ENCODE measurements around the gene TACR2.

Gene TACR2

GRCh38 chr10:69419096-69419743 lies 2.5 kb upstream of the TACR2 start:
- DNase-seq (ENCODE audit: low spot score), result no peak

DNA sequence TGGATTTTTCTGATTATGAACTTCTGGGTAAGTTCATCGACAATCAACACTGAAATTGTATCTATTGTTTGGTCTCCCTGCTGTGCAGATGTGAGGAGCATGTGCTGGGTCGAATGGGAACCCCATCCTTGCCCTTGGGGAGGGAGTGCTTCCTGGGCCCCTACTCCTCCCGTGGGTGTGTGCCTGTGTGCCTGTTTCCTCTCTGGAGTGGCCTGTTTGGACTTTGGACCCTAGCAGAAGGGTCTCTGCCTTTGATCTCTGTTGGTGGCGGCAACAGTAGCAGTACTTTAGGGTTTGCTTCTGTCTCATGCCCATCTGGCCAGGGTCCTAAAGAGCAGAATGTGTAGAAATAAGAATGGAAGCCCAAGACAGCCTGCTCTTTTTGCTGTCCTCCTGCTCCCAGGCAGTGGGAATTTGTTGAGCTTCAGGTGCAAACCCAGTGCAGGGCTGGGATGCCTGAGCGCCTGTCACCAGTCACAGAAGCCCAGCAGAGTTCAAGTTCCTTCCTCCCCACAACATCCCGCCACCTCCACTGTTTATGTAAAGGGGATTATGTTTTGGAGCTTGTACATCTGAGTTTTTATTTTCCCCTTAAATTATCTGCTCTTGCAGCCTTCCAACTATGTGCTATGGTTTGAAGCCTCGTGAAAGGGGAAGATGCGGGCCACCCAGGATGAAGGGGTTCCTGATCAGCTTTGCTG lies 1.5 kb upstream of the TACR2 start:
- DNase-seq (ENCODE audit: low spot score), result no peak

DNA sequence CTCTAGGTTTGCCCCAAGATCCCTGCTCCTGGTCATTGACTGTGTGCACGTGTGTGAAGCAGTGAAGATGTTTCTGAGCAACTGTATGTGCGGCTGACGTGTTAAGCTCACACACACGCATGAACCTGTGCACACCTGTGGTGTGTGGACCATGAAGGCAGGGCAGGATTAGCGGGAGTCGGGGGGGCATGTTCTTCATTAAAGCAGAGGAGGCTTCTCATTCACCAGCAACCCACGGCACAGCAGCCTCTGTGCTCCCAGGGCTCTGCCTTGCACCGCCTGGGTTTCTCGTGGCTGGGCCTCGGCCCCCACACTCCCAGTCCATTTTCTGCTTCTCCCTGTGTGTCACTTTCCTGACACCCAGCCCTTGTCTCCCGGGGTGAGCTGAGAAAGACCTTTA lies 824 bp upstream of the TACR2 start:
- no peak for DNase-seq (ENCODE audit: low spot score)

DNA sequence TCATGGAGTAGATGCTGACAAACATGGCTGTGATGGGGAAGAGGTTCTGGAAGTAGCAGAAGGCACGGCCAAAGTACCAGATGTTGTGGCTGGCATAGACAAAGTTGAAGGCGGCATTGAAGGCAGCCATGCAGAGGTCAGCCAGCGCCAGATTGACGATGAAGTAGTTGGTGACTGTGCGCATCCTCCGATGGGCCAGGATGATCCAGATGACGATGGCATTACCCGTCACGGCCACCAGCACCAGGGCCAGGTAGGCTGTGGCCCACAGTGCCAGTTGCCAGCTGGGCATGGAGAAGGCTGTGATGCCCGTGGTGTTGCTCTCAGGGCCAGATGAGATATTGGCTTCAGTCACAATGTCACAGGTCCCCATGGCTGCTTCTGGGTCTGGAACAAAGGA lies 767 bp downstream of the TACR2 start:
- DNase-seq (ENCODE audit: low spot score), result no peak

DNA sequence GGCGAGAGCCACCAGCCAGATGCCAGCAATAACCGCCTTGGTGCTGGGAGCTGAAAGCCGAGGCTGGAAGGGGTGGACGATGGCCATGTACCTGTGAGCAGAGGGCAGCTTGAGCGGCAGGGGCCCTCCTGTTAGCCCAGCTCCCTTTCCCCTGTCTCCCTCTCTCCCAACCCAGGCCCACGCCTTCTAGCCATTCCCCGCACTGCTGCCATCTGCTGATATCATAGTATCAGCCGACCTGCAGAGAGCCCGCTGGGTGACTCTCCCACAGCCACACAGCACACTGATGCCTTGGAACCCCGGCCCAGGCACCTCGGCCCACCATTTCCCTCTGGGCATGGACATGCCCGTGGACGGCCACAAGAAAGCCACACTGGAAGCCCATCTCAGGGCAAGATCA lies 1.7 kb downstream of the TACR2 start:
- DNase-seq (ENCODE audit: low spot score), result no peak

DNA sequence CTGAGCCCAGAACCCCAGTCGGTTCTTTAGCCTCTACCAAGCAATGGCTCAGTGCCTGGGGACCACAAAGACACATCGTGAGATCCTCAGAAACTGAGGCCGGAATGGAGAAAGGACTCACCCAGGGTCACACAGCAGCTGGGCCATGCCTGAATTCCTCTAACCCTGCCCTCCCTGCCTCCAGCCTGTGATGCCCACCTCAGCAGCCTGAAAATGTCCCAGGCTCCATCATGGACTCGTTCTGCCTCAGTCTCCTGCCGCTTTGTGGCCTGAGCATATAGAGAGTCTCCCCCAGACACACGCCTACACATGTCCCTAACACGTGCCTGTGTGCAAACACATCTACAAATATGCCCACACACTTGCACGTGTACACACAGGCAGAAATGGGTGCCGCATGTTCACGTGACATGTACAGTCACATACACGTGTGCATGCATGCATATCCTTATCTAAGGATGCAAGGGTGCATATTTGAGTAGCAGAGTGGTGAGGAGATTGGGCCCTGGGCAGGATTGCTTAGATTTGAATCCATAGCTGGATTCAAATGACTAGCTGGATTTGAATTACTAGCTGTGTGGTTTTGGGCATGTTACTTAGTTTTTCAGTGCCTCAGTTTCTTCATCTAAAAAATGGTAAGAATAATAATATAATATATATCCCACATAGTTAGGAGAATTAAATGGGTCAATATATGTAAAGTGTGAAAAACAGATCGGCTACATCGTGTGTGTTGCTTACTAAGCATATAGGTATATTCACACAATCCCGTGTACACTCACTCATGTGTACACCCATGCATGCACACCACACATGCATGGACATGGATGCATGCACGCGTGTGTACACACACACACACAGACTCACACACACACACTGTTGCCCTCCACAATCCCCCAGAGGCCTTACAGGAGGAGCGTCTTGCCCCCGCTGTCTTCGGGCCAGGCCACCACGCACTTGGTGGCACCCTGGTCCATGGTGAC lies 2.4 kb downstream of the TACR2 start:
- DNase-seq (ENCODE audit: low spot score), result no peak

GRCh38 chr10:69413221-69413865 lies 3.4 kb downstream of the TACR2 start:
- peak; percentile 29 for DNase-seq (ENCODE audit: low spot score)

GRCh38 chr10:69412232-69412790 lies 4.4 kb downstream of the TACR2 start:
- no peak for DNase-seq (ENCODE audit: low spot score)

DNA sequence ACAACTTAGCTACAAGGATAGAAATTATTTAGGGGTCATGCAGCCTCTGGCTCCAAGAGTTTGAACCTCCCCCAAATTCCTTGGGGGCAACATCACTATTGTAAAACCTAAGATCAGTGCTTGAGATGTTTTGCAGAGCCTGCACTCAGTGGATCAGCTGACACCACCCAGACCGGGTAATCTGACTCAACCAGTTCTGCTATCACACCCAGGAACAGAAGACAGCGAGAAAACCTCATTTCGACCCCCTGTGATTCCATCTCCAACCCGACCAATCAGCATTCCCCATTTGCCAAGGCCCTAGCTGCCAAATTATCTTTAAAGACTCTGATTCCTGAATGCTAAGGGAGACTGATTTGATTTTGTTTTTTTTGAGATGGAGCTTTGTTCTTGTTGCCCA lies 5.2 kb downstream of the TACR2 start:
- no peak for DNase-seq (ENCODE audit: low spot score)

- no peak for DNase-seq (ENCODE audit: low spot score)
These were observed 6.2 kb downstream of the TACR2 start for GRCh38 chr10:69410487-69410886.

DNA sequence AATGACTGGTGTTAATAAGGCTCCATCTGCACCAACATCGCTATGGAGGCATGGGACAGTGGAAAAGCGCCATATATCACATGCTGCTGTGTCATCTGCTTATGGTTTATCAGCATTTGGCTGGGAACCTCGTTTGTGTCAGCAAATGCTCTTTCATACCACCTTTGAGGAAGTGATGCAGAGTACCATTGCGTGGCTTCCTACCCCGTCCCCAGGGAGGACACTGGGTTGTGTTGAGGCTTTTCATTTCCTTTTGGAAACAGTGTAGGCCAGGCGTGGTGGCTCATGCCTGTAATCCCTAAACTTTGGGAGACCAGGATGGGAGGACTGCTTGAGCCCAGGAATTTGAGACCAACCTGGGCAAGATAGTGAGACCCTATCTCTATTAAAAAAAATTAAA lies 6.8 kb downstream of the TACR2 start:
- no peak for DNase-seq (ENCODE audit: low spot score)

DNA sequence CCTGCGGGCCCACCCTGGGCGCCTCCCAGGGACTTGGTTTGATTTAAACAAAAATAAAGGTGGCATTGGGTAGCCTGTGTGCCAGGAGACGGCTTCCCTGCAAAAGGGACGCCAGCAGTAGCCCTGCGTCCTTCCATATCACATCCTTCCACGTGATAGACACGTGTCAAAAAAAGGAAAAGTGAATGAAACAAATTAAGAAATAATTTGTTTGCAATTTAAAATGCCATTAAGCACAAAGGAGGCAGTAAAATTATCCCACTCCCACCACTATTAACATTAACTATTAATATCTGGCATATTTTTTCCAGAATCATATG lies 7.6 kb downstream of the TACR2 start:
- DNase-seq (ENCODE audit: low spot score), result no peak

DNA sequence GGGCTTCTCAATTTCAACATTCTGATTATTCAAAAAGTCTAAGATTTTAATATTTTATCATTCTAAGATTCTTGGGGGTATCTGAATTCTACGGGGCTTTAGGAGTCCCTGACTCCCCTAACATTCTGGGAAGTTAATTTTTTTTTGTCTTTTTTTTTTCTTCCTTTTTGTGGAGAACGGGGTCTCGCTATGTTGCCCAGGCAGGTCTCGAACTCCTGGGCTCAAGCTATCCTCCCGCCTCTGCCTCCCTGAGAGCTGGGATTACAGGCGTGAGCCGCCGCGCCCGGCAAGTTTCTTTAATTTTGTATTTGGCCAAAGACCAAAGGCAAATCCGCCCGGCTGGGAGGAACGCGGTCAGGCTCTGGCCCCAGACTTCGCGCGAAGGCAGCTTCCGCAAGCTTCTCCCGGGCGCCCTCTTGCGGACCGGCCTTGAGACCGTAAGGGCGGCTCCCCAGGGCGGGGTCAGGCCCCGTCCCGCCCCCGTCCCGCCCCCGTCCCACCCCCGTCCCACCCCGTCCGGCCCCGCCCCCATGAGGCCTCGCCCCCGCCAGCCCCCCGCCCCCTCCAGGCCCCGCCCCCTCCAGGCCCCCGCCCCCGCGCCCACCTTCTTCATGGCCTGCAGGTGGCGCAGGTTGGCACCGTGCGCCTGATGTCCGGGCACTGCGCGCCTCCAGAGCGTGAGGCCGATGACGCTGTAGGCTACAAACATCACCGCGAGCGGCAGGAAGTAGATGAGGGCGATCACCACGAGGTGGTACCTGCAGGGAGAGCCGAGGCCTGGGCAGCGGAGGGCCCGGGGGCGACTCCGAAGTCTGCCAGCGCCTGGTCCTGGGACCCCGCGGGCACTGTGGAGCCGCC lies 8.2 kb downstream of the TACR2 start:
- peak; percentile 91 for DNase-seq (ENCODE audit: low spot score)

DNA sequence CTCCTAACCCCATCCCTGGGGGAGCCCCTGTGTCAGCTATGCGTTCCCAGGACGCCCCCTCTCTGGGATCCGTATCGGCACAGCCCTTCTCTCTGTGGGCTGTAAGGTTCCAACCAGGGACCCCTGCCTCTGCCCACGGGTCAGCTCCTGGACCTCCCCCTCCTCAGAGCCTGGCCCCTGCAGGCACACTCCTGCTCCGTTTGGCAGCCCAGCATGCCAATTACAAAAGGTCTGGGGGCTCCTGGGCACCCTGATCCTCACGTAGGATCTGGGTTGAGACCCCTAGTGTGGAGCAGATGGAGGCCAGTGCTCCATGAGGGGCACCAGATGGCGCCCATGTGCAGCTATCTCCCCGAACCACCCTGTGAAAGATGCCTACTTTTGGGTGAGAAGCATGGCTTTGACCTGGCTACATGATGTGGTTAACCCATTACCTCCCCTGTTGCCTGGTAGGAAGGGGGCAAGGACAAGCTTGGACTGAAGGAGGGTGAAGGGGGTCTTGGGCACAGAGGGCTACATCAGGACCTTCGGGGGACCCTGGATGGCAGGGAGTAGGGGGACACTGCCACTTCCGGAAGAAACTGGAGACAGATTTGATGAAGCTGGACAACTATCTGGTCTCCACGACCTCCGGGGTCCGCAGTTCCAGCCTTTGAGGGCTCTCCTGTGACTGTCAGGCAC lies 9.0 kb downstream of the TACR2 start:
- DNase-seq (ENCODE audit: low spot score), result peak; percentile 43

DNA sequence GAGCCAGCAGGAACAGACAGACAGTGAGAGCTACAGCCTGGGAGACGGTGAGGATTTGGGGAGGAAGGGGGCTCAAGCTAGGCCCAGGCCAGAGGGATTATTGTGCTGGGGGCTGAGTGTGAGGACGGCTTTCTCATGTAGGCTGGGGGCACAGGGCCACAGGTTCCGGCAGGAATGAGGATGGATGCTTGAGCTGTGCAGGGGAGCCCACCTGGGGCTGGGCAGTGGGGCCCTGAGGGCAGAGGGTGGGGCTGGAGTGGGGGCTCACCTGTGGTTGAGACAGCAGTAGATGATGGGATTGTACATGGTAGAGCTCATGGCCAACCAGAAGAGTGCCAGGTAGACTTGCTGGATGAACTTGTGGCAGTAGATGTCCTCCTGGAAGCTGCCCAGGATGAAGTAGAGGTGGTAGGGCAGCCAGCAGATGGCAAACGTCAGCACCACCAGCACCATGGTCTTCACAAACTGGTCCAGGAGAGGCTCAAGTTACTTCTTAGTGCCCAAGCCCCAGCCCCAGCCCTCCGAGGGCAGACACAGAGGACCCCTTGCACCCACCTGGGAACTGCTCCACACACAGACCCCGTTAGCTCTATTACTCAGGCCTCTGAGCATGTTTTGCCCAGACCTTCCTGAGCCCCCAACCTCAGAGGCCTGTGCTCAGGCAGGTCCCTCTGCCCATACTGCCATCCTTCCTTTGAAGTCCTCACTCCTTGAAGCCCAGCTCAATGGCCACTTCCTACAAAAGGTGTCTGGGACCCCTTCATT lies 9.7 kb downstream of the TACR2 start:
- DNase-seq (ENCODE audit: low spot score), result no peak

DNA sequence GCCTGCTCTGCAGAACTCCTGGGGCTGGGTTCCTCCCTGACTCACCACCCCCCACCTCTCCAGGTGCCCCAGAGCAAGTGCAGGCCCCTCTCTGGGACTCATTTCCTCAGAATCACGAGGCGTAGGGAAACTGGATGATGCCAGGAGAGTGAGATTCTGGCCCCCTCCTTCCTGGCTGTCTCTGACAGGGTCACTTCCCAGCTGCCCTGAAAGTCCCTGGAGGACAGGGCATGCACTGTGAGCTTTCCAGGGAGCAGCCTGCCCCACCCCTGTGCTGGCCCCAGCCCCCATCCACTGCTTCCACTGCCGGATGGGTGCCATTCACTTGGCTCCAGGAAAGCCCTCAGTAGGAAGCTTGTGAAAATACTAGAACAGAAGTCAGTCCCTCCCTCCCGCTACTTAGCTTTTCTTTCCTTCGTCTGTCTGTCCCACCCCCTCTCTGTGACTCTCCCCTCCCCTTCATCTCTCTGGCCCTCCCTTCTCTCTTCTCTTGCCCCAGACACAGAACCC lies 10.4 kb downstream of the TACR2 start:
- no peak for DNase-seq (ENCODE audit: low spot score)

DNA sequence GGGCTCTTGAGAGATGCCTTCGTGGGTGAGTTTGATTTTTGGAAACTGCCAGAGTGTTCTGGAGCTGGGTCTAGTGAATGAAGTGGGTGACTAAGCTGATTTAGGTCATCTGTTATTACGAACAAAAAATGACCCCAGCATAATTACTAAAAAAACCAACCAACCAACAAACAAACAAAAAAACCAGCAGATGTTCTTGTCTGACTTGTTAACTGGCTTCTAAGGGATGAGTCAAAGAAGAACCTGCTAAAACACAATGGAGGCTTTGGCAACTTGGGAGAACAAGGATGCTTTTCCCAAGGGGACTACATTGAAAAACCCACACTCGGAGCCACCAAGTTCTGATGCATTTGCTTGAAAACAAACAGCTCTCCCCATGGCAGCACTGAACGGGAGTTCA lies 11.5 kb downstream of the TACR2 start:
- DNase-seq (ENCODE audit: low spot score), result no peak

DNA sequence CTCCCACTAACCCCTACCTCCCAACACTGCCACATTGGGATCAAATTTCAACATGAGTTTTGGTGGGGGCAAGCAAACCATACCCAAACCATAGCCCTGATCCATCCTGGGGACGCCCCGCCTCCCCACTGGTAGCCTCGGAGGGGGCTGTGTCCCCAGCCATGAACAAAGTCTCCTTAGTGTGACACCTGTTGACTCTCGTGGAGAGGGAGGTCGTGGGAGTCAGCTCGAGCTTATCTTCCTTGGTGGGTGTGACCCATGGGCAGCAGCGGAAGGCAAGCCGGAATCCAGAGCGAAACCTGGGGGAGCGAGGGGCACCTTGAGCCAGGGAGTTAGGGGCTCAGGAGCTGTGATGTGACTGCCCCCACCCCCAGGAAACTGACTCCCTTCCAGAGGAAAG lies 11.9 kb downstream of the TACR2 start:
- no peak for DNase-seq (ENCODE audit: low spot score)

GRCh38 chr10:69403519-69403918 lies 13.2 kb downstream of the TACR2 start:
- no peak for DNase-seq (ENCODE audit: low spot score)

DNA sequence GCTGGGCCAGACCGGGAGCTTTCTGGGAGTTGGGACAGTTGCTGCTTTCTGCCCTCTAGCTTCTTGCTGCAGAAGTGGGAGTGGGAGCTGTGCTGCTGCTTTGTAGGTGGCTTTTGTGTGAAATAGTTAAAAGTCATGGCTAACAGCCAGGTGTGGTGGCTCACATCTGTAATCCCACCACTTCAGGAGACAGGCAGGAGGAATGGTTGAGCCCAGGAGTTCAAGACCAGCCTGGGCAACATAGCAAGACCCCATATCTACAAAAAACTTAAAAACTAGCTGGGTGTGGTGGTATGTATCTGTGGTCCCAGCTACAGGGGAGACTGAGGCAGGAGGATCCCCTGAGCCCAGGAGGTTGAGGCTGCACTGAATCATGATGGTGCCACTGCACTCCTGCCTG lies 13.7 kb downstream of the TACR2 start:
- DNase-seq (ENCODE audit: low spot score), result no peak
